ENCODE measurements around the gene CDHR2.

GRCh38 chr5:176570044-176570443 lies 20.9 kb downstream of the CDHR2 start:
- TF ChIP-seq POLR2AphosphoS5 (IDR thresholded peaks at IDR 0.05; ENCODE audit: borderline replicate concordance, low read depth, low read length) (no peak), EZH2 (IDR thresholded peaks at IDR 0.05) (no peak)
